CD4-positive, alpha-beta T cell (primary cell): ENCODE measurements around the gene APBA2. TPM values are rescaled to one million over a fixed set of nuclear protein-coding genes. Genes with fewer than 3 reads are reported as not detected.
"Not testable (repeated sequence)": the region's sequence is repeated elsewhere in the genome, so short reads cannot be mapped to it uniquely, and the experiment has no call there.

Experiments used
- ATAC-seq: fragments of 200-7000 bp; cut with Tn5 transposase; one replicate; pipeline ENCODE4 v1.10.0; 2022; ENCODE audit warnings: mild to moderate bottlenecking; ENCODE audit not compliant: poor library complexity
- CTCF ChIA-PET: fragments of 350-600 bp; sonication (Branson Sonifier 250); formaldehyde crosslinking; loops from one replicate; lab custom pipeline; 2021; ENCODE audit warnings: antibody characterized with exemption, inconsistent platforms; lab: Charles Lee
- POLR2A ChIA-PET: fragments of 350-600 bp; sonication (Branson Sonifier 250); formaldehyde crosslinking; loops from one replicate; lab custom pipeline; 2021; ENCODE audit warnings: antibody characterized with exemption, inconsistent platforms; lab: Charles Lee
- DNase-seq, 14 experiments: peaks; one replicate each; pipeline ENCODE4 v3.0.0-alpha.2; 2013 to 2020; ENCODE audit warnings: mixed read lengths in 2 of 14
- H3K27ac ChIP-seq, 2 donors: one replicate each; pipeline versions ENCODE4 v1.5.1 to v1.7.0; 2013; ENCODE audit warnings: low read length in 2 of 2, low read depth in 1 of 2, mild to moderate bottlenecking in 1 of 2
- H3K27me3 ChIP-seq, 2 experiments: 1 replicate in 1 of 2; 2 replicates in 1 of 2; pipeline versions ENCODE4 v1.6.1 to v1.7.0; 2013; ENCODE audit warnings: low read length in 2 of 2, control low read depth in 1 of 2, mild to moderate bottlenecking in 1 of 2, moderate library complexity in 1 of 2; ENCODE audit not compliant: insufficient read depth in 2 of 2, control insufficient read depth in 1 of 2
- H3K36me3 ChIP-seq: one replicate; pipeline ENCODE4 v1.6.1; 2013; ENCODE audit warnings: low read length, control low read depth; ENCODE audit not compliant: insufficient read depth
- H3K4me1 ChIP-seq: one replicate; pipeline ENCODE4 v1.6.1; 2013; ENCODE audit warnings: low read length, control low read depth; ENCODE audit not compliant: insufficient read depth
- H3K4me3 ChIP-seq: one replicate; pipeline ENCODE4 v1.5.1; 2013; ENCODE audit warnings: mild to moderate bottlenecking, low read length, moderate library complexity
- H3K9me3 ChIP-seq, 2 experiments: 1 replicate in 1 of 2; 2 replicates in 1 of 2; pipeline versions ENCODE4 v1.6.1 to v1.7.0; 2013; ENCODE audit warnings: low read length in 2 of 2, mild to moderate bottlenecking in 2 of 2, control low read depth in 1 of 2, moderate library complexity in 1 of 2; ENCODE audit not compliant: control insufficient read depth in 1 of 2, insufficient read depth in 1 of 2
- H3K27ac Mint-ChIP-seq: one replicate; pipeline ENCODE4 v1.8.0; 2020; ENCODE audit warnings: mixed read lengths
- H3K27me3 Mint-ChIP-seq: one replicate; pipeline ENCODE4 v1.8.0; 2021; ENCODE audit warnings: mixed read lengths
- H3K36me3 Mint-ChIP-seq: one replicate; pipeline ENCODE4 v1.8.0; 2021; ENCODE audit warnings: low read depth, mixed read lengths
- H3K4me1 Mint-ChIP-seq: one replicate; pipeline ENCODE4 v1.8.0; 2021; ENCODE audit warnings: low read depth, mixed read lengths
- H3K4me3 Mint-ChIP-seq: one replicate; pipeline ENCODE4 v1.8.0; 2020; ENCODE audit warnings: mild to moderate bottlenecking, mixed read lengths
- H3K9me3 Mint-ChIP-seq: one replicate; pipeline ENCODE4 v1.8.0; 2020; ENCODE audit warnings: mixed read lengths
- CTCF ChIP-seq: fragments of 200-600 bp; IDR thresholded peaks from one replicate; pipeline ENCODE4 v1.8.0; 2022; ENCODE audit warnings: antibody characterized with exemption, mild to moderate bottlenecking
- intact Hi-C, 2 experiments: fragments of 100-400 bp; cut with DNase I in 1 of 2; cut with micrococcal nuclease in 1 of 2; formaldehyde crosslinking; loops; one replicate each; pipeline versions ENCODE4 v1.15.1 to v1.9.0; 2023 to 2025; cut with DNase I, micrococcal nuclease
- total RNA-seq, 174 experiments: library from RNA in 2 of 174; stranded (reverse) in 2 of 174; gene quantifications; one replicate each; pipeline ENCODE4 v1.2.3 and lab custom pipeline; 2021 to 2026

APBA2 gene
- total RNA-seq, 2 experiments from 2014 or later: 123 to 126 TPM

DNA sequence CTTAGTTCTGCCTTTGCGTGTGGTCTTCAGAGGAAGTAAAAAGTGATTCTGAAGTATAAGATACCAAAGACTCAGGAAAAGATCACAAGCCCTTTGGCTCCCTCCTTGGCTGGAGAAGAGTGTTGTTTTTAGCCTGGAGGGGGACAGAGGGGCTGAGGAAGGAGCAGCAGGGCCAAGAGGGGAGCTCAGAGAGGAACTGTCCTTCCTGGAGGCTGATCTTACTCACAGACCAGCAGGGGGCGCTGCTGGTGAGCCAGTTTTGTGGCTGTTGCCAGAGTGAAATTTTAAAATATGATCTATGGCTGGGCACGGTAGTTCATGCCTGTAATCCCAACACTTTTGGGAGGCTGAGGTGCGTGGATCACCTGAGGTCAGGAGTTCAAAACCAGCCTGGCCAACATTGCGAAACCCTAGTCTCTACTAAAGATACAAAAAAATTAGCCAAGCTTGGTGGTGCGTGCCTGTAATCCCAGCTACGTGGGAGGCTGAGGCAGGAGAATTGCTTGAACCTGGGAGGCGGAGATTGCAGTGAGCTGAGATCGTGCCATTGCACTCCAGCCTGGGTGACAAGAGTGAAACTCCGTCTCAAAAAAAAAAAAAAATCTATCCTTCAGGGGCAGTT is 216.5 kb downstream of the APBA2 start:
- not testable (repeated sequence) for H3K27me3 Mint-ChIP-seq, H3K4me3 ChIP-seq, H3K9me3 ChIP-seq, H3K27me3 ChIP-seq, H3K27ac ChIP-seq, H3K4me1 ChIP-seq, H3K4me3 Mint-ChIP-seq, H3K9me3 Mint-ChIP-seq
- DNase-seq: peak; percentile 35 to 75 (median 52)
- Mint-ChIP-seq H3K27ac (peak overlapping the region; percentile 51), H3K4me1 (peaks cover 11% of the 10 kb centered on the region), H3K36me3 (peaks cover 72% of the 10 kb centered on the region)
- TF ChIP-seq CTCF: peak; percentile 72
- intact Hi-C loops: loop anchor here in 1 of 2 experiments (5.0 kb wide), 1 partner anchor 160 kb away; no protein-coding TSS in a partner anchor
- ChIA-PET POLR2A (interaction anchor here (1.1 kb wide), 1 partner anchor 11 kb away, joined by 3 read pairs; no protein-coding TSS in a partner anchor), CTCF (interaction anchor here (1.0 to 1.8 kb wide), 5 partner anchors 12 to 229 kb away, joined by 3 to 15 read pairs (median 3); no protein-coding TSS in a partner anchor)
- H3K36me3 ChIP-seq: peaks cover 47% of the 10 kb centered on the region
- peak; percentile 60 for ATAC-seq

GRCh38 chr15:29102911-29103823 is 217.4 kb downstream of the APBA2 start:
- peaks cover 3% of the 10 kb centered on the region for H3K4me1 ChIP-seq
- H3K36me3 ChIP-seq: peaks cover 52% of the 10 kb centered on the region
- peak in 3 of 14 experiments; percentile 2 to 21 (median 18) for DNase-seq
- H3K27ac Mint-ChIP-seq: peak overlapping the region; percentile 51
- no peak overlapping the region for H3K4me3 Mint-ChIP-seq
- H3K27ac ChIP-seq: no peak overlapping the region
- no peaks in the 10 kb centered on the region for H3K27me3 Mint-ChIP-seq
- H3K9me3 ChIP-seq: no peaks in the 10 kb centered on the region
- peaks cover 69% of the 10 kb centered on the region for H3K36me3 Mint-ChIP-seq
- H3K4me1 Mint-ChIP-seq: peaks cover 11% of the 10 kb centered on the region
- CTCF ChIA-PET: interaction anchor here (0.9 to 1.8 kb wide), 6 partner anchors 13 to 181 kb away, joined by 3 to 15 read pairs (median 4); no protein-coding TSS in a partner anchor
- peak; percentile 27 for ATAC-seq
- no peak for TF ChIP-seq CTCF
- no peaks in the 10 kb centered on the region for H3K27me3 ChIP-seq
- POLR2A ChIA-PET: interaction anchor here (1.1 kb wide), 1 partner anchor 11 kb away, joined by 3 read pairs; no protein-coding TSS in a partner anchor
- no peaks in the 10 kb centered on the region for H3K9me3 Mint-ChIP-seq
- intact Hi-C loops: loop anchor here in 1 of 2 experiments (5.0 kb wide), 1 partner anchor 159 kb away; no protein-coding TSS in a partner anchor
- H3K4me3 ChIP-seq: no peak overlapping the region

GRCh38 chr15:29103824-29104565 is 218.2 kb downstream of the APBA2 start:
- no peak overlapping the region for H3K4me3 ChIP-seq
- peaks cover 3% of the 10 kb centered on the region for H3K4me1 ChIP-seq
- H3K27ac ChIP-seq: no peak overlapping the region
- CTCF ChIA-PET: interaction anchor here (0.6 to 1.1 kb wide), 5 partner anchors 14 to 840 kb away, joined by 3 to 5 read pairs (median 4); no protein-coding TSS in a partner anchor
- Mint-ChIP-seq H3K4me1 (peaks cover 11% of the 10 kb centered on the region), H3K9me3 (no peaks in the 10 kb centered on the region), H3K27me3 (no peaks in the 10 kb centered on the region), H3K27ac (no peak overlapping the region), H3K36me3 (peaks cover 62% of the 10 kb centered on the region), H3K4me3 (no peak overlapping the region)
- intact Hi-C loops: loop anchor here in 1 of 2 experiments (5.0 kb wide), 1 partner anchor 158 kb away; no protein-coding TSS in a partner anchor
- H3K36me3 ChIP-seq: peaks cover 48% of the 10 kb centered on the region
- ATAC-seq: peak; percentile 72
- peak; percentile 69 for TF ChIP-seq CTCF
- no peaks in the 10 kb centered on the region for H3K9me3 ChIP-seq
- POLR2A ChIA-PET: no interaction called here
- H3K27me3 ChIP-seq: no peaks in the 10 kb centered on the region
- peak; percentile 25 to 70 (median 46) for DNase-seq
